Cardiac fibroblast (primary cell): ENCODE measurements around the gene SPART.

ENCODE experiments used
- DNase-seq, 2 donors: peaks; one replicate each; pipeline versions ENCODE4 v3.0.0 to v3.0.0-alpha.2; 2010; ENCODE audit warnings: low read depth in 2 of 2
- H3K4me3 ChIP-seq, 2 donors: replicated peaks in 1 of 2; 1 replicate in 1 of 2; 2 replicates in 1 of 2; pipeline ENCODE4 v1.5.1; 2011; ENCODE audit warnings: low read depth in 2 of 2, low read length in 2 of 2, mild to moderate bottlenecking in 2 of 2, moderate library complexity in 1 of 2
- TF ChIP-seq, protein P1 (sequence below): IDR thresholded peaks from one replicate; pipeline ENCODE4 v1.5.1; 2011; ENCODE audit warnings: low read depth, mild to moderate bottlenecking, low read length, inconsistent platforms

Gene SPART

DNA sequence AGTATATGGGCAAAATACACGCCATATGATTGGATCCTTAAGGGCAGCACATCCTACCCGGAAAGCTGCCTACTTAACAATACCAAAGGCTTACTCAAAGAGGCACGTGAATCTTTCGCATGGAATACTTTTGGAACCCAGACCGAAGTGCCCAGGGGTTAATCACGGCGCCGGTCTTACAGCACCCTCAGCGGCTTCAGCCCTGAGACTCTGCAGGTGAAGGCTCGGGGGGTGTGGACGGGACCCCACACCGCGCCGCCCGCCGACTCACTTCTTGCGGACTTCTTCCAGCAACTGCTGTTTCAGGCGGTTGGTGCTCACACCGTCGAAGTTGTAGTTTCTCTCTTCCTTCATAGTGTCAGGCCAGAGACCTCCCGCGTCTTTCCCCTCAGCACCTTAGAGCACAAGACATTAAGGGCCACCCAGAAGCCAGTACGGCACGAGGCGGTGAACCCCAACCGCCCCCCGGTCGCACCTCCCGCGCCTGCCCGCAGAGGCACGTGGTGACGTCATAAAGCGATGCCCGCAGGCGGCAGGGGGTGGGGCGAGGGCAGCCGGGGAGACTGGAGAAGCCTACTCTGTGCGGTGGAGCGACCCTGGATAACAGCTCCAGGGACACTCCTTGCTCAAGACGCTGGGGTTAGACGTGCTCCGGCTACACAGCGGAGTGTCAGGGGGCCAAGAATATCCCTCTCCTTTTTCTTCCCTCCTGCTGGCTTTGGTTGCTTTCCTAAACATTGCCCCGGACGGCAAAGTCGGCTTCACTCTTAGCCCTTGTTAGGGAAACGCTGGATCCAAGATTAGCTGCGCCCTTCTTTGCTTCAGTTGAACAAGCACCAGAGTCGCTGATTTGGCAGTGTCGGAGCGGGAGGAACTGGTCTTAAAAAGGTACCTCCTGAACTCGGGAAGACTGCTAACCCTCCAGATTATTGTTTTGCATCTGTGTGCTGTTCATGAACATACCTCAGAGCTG lies 48.5 kb downstream of the SPART start, which contains the start of gene CCDC169:
CCDC169 (minus strand) TSS at position 449 of the 973 bp plus-strand sequence; CDS start at position 354, 95 bp downstream.
- H3K4me3 ChIP-seq, result peak within 1 kb of the TSS; percentile 60 to 71
- DNase-seq, result peak; percentile 61 to 72
- TF ChIP-seq, protein P1, sequence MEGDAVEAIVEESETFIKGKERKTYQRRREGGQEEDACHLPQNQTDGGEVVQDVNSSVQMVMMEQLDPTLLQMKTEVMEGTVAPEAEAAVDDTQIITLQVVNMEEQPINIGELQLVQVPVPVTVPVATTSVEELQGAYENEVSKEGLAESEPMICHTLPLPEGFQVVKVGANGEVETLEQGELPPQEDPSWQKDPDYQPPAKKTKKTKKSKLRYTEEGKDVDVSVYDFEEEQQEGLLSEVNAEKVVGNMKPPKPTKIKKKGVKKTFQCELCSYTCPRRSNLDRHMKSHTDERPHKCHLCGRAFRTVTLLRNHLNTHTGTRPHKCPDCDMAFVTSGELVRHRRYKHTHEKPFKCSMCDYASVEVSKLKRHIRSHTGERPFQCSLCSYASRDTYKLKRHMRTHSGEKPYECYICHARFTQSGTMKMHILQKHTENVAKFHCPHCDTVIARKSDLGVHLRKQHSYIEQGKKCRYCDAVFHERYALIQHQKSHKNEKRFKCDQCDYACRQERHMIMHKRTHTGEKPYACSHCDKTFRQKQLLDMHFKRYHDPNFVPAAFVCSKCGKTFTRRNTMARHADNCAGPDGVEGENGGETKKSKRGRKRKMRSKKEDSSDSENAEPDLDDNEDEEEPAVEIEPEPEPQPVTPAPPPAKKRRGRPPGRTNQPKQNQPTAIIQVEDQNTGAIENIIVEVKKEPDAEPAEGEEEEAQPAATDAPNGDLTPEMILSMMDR, result no peak

DNA sequence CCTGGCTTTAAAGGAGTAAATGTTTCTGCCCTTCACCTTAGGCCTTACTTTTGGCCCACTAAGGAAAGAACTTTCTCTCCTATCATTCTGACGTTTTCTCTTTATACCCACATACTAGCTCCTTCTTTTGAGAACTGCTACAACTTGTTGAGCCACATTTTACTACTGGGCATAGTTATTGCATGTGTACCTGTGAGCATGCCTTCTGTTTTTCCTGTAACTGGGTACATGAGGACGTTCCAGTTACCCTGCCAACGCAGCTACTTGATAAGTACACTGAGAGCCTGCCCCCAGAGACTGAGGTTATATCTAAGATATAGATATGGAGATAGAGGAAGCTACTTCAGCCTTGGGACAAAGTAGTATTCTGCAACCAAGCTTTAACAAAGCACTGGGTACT lies 52.1 kb downstream of the SPART start:
- no peak overlapping the region for H3K4me3 ChIP-seq
- no peak for DNase-seq
- TF ChIP-seq, protein P1, result no peak

DNA sequence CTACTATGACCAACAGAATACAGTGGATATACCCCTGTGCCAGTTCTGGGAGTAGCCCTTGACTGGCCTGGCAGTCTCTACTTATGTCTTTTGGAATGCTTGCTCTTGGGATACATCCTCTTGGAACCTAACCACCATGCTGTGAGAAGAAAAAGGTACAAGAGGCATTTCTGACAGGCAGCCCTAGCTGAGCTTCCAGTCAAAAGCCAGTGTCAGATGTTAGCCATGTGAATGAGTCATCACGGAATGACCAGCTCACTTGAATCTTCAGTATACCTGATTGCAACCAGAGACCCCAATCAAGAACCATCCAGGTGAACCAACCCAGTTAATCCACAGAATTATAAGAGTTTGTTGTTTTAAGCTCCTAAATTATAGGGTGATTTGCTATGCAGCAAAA lies 52.7 kb downstream of the SPART start:
- TF ChIP-seq, protein P1, result no peak
- no peak for DNase-seq
- H3K4me3 ChIP-seq, result no peak overlapping the region

DNA sequence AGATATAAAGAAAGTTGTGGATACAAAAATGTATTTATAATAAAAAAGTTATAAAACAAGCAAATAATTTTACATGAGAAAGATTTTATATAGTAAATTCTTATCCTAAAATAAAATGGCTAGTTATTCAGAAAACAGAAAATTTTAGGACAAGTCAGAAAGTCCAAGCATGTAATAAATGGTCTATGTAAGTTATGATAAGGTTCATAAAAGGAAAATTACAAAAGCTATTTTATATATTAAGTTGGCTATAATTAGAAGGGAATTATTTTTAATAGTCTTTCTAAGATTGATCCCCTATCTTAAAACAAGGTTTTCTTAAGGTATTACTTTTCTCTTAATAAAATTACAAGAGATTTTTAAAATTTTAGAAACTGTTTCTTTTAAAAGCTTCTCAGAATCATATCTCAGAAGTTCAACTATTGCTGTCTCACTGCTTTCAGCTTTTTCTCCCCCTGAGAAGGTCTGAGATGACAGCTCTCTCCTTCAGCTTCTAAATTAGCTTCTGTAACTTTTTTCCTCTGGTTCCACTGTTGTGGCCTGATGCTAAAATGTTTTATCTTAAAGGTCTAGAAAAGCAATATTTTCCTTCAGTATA lies 57.3 kb downstream of the SPART start:
- H3K4me3 ChIP-seq, result no peak overlapping the region
- TF ChIP-seq, protein P1, result no peak
- DNase-seq, result no peak

DNA sequence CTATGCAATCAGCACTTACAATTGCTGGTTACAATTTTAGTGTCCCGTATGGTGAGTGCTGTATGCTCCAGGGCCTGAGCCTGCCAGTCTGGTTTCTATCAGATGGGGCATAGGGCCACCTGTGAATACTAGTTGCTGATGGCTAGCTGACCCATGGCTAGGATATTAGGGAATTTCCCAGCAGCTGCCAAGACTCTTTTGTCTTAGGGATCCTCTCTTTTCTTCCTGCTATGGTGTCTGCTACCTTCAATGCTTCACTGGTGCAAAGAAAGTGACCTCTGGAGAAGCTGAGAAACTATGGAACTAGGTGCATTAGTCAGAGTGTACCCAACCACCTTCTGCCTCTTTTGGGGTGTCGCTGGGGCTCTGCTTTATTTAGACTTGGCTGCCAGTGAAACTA lies 60.2 kb downstream of the SPART start:
- no peak for DNase-seq
- TF ChIP-seq, protein P1, result no peak
- H3K4me3 ChIP-seq, result no peak overlapping the region

DNA sequence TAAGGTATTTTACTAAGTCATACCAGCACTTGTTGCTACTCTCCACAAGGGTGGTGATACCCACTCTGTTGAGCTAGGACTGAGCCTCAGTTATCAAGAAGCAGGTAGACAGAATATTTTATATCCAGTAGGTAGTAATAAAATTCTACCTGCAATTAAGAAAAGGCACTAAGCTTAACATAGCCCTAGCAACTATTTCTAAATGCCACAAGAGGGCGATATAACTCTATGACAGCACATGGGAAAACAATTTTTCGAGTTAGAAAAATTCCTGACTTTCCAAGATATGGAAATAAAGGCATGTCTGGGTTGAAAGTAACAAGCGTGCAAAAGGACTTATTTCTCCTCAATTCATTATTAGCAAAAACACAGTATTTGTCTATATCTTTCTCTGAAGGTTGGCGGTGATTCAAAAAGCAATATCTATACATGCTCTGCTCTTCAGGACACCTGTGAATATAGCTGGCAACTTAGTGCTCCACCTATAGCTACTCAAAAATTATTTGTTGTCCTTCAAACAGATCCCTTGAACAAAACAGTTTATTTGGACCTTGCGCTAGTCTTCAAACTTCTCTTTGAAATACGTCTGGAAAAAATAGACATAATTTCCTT lies 63.3 kb downstream of the SPART start:
- no peak overlapping the region for H3K4me3 ChIP-seq
- peak; percentile 67 to 69 for DNase-seq
- TF ChIP-seq, protein P1, result peak; percentile 66
